HCT116 (cell line): ENCODE results near the gene TMA7B. TPM values are rescaled to one million over a fixed set of nuclear protein-coding genes. Genes with fewer than 3 reads are reported as not detected.

ENCODE experiments used
- ATAC-seq: fragments of 200-7000 bp; cut with Tn5 transposase; 2 replicates; pipeline ENCODE4 v1.9.1; 2020; ENCODE audit warnings: mild to moderate bottlenecking, moderate library complexity
- BruUV-seq: library from RNA; stranded (reverse); fragments of 400-500 nt; replicated peaks from 2 replicates; lab custom pipeline; 2021; lab: Mats Ljungman, UMichigan
- CTCF ChIA-PET: fragments of 300-600 bp; sonication (Branson Sonifier 250); formaldehyde crosslinking; loops from one replicate; lab custom pipeline; 2021; ENCODE audit warnings: antibody characterized with exemption; lab: Charles Lee
- POLR2A ChIA-PET: fragments of 300-600, 350-600 bp; sonication (Branson Sonifier 250); formaldehyde crosslinking; loops from one replicate; lab custom pipeline; 2021; ENCODE audit warnings: antibody characterized with exemption; lab: Charles Lee
- RAD21 ChIA-PET, 2 experiments: fragments of 300-600 bp; sonication (Branson Sonifier 250); formaldehyde crosslinking; loops; one replicate each; lab custom pipeline; 2023; ENCODE audit warnings: low total read pairs in 2 of 2; ENCODE audit not compliant: uncharacterized antibody in 2 of 2, unreplicated experiment in 2 of 2, low non-redundant PET in 1 of 2; lab: Charles Lee
- DNase-seq: peaks from one replicate; pipeline ENCODE4 v3.0.0-alpha.2; 2010; ENCODE audit warnings: low read depth, low spot score
- H2AFZ ChIP-seq: fragments of 200-600 bp; shearing (Covaris generic), sonication (generic); 2 replicates; pipeline ENCODE4 v1.6.1; 2017; ENCODE audit warnings: low read depth, mixed run types, mixed read lengths, antibody characterized with exemption, low read length; ENCODE audit not compliant: poor library complexity, severe bottlenecking
- H3K27ac ChIP-seq: 2 replicates; pipeline ENCODE4 v1.5.1; 2012; ENCODE audit warnings: low read depth, low read length
- H3K27me3 ChIP-seq: fragments of 200-600 bp; sonication (generic); 2 replicates; pipeline ENCODE4 v1.6.1; 2016; ENCODE audit warnings: mixed run types, low read length, mixed read lengths; ENCODE audit not compliant: insufficient read depth
- H3K36me3 ChIP-seq, 2 experiments: fragments of 200-500 bp in 1 of 2; fragments of 200-600 bp in 1 of 2; sonication (Bioruptor generic) in 1 of 2; sonication (generic) in 1 of 2; 2 replicates each; pipeline versions ENCODE4 v1.5.1 to v1.6.1; 2014 to 2016; ENCODE audit warnings: low read length in 2 of 2, inconsistent platforms in 1 of 2, mixed read lengths in 1 of 2, mixed run types in 1 of 2; ENCODE audit not compliant: insufficient read depth in 2 of 2, control insufficient read depth in 1 of 2
- H3K4me1 ChIP-seq, 2 experiments: fragments of 200-600 bp in 1 of 2; sonication (generic) in 1 of 2; 2 replicates each; pipeline versions ENCODE4 v1.5.1 to v1.6.1; 2012 to 2017; ENCODE audit warnings: low read length in 2 of 2, inconsistent platforms in 1 of 2, mild to moderate bottlenecking in 1 of 2, mixed read lengths in 1 of 2, mixed run types in 1 of 2, moderate library complexity in 1 of 2; ENCODE audit not compliant: insufficient read depth in 2 of 2, control insufficient read depth in 1 of 2
- H3K4me2 ChIP-seq: fragments of 200-600 bp; sonication (generic); 2 replicates; pipeline ENCODE4 v1.6.1; 2017; ENCODE audit warnings: mixed run types, low read length, mixed read lengths
- H3K4me3 ChIP-seq, 2 experiments: fragments of 200-600 bp in 1 of 2; sonication (generic) in 1 of 2; replicated peaks in 1 of 2; 2 replicates each; pipeline ENCODE4 v1.5.1; 2011 to 2016; ENCODE audit warnings: low read length in 2 of 2, control low read depth in 1 of 2, low read depth in 1 of 2, mild to moderate bottlenecking in 1 of 2, mixed read lengths in 1 of 2, mixed run types in 1 of 2
- H3K79me2 ChIP-seq: fragments of 200-600 bp; sonication (generic); 2 replicates; pipeline ENCODE4 v1.6.1; 2017; ENCODE audit warnings: mild to moderate bottlenecking, mixed run types, low read length, moderate library complexity, mixed read lengths; ENCODE audit not compliant: insufficient read depth
- H3K9ac ChIP-seq: fragments of 200-600 bp; sonication (generic); 2 replicates; pipeline ENCODE4 v1.6.1; 2016; ENCODE audit warnings: low read length, mixed read lengths
- H3K9me2 ChIP-seq: fragments of 200-600 bp; sonication (generic), shearing (Covaris generic); 2 replicates; pipeline ENCODE4 v1.6.1; 2017; ENCODE audit warnings: mixed run types, mild to moderate bottlenecking, moderate library complexity; ENCODE audit not compliant: insufficient read depth
- H3K9me3 ChIP-seq, 2 experiments: fragments of 200-500 bp in 1 of 2; fragments of 200-600 bp in 1 of 2; sonication (Bioruptor generic) in 1 of 2; sonication (generic) in 1 of 2; 2 replicates each; pipeline ENCODE4 v1.6.1; 2014 to 2017; ENCODE audit warnings: low read length in 2 of 2, mixed read lengths in 2 of 2, inconsistent platforms in 1 of 2, low read depth in 1 of 2, mild to moderate bottlenecking in 1 of 2, mixed run types in 1 of 2, moderate library complexity in 1 of 2; ENCODE audit not compliant: control insufficient read depth in 1 of 2, insufficient read depth in 1 of 2
- H4K20me1 ChIP-seq: fragments of 200-600 bp; sonication (generic), shearing (Covaris generic); 2 replicates; pipeline ENCODE4 v1.6.1; 2017; ENCODE audit warnings: mixed run types, mild to moderate bottlenecking, moderate library complexity; ENCODE audit not compliant: insufficient read depth
- ATF3 ChIP-seq: IDR thresholded peaks from 2 replicates; pipeline ENCODE4 v1.6.1; 2012
- CBX3 ChIP-seq: IDR thresholded peaks from 2 replicates; pipeline ENCODE4 v1.6.1; 2012; ENCODE audit warnings: low read depth
- CEBPB ChIP-seq: IDR thresholded peaks from 2 replicates; pipeline ENCODE4 v1.6.1; 2012; ENCODE audit warnings: low read depth
- CTCF ChIP-seq, 3 experiments: fragments of 200-600 bp in 1 of 3; sonication (generic) in 1 of 3; IDR thresholded peaks in 2 of 3; conservative IDR thresholded peaks in 1 of 3; 2 replicates each; pipeline ENCODE4 v1.5.1; 2012 to 2017; ENCODE audit warnings: low read depth in 2 of 3, low read length in 2 of 3, antibody characterized with exemption in 1 of 3, borderline replicate concordance in 1 of 3, control low read depth in 1 of 3, mild to moderate bottlenecking in 1 of 3, mixed read lengths in 1 of 3, mixed run types in 1 of 3, moderate library complexity in 1 of 3; ENCODE audit not compliant: insufficient read depth in 1 of 3
- EZH2 ChIP-seq: fragments of 200-600 bp; sonication (generic); IDR thresholded peaks from 2 replicates; pipeline ENCODE4 v1.6.1; 2017; ENCODE audit warnings: antibody characterized with exemption, mixed run types
- EZH2phosphoT487 ChIP-seq: fragments of 200-600 bp; IDR thresholded peaks from 2 replicates; pipeline ENCODE4 v1.6.1; 2018; ENCODE audit warnings: antibody characterized with exemption, borderline replicate concordance
- FOSL1 ChIP-seq: IDR thresholded peaks from 2 replicates; pipeline ENCODE4 v1.6.1; 2012; ENCODE audit warnings: low read depth
- MAX ChIP-seq: IDR thresholded peaks from 2 replicates; pipeline ENCODE4 v1.6.1; 2012
- POLR2AphosphoS5 ChIP-seq: IDR thresholded peaks from 2 replicates; pipeline ENCODE4 v1.6.1; 2011; ENCODE audit warnings: mild to moderate bottlenecking, low read depth, low read length, moderate library complexity
- RAD21 ChIP-seq: IDR thresholded peaks from 2 replicates; pipeline ENCODE4 v1.6.1; 2012; ENCODE audit warnings: low read depth, mild to moderate bottlenecking
- REST ChIP-seq: IDR thresholded peaks from 2 replicates; pipeline ENCODE4 v1.6.1; 2012; ENCODE audit warnings: low read depth
- SIN3A ChIP-seq: IDR thresholded peaks from 2 replicates; pipeline ENCODE4 v1.6.1; 2012; ENCODE audit warnings: low read depth
- SP1 ChIP-seq: IDR thresholded peaks from 2 replicates; pipeline ENCODE4 v1.6.1; 2012; ENCODE audit warnings: low read depth
- ZBTB33 ChIP-seq: IDR thresholded peaks from 2 replicates; pipeline ENCODE4 v1.6.1; 2011; ENCODE audit warnings: mild to moderate bottlenecking, low read length, moderate library complexity; ENCODE audit not compliant: insufficient replicate concordance; ENCODE audit errors: extremely low read depth
- ZFX ChIP-seq: fragments of 450-650 bp; IDR thresholded peaks from 2 replicates; pipeline ENCODE4 v1.6.1; 2017
- ZNF274 ChIP-seq: fragments of 200-500 bp; sonication (Bioruptor generic); IDR thresholded peaks from 2 replicates; pipeline ENCODE4 v1.6.1; 2014; ENCODE audit warnings: mild to moderate bottlenecking, low read depth, low read length, inconsistent platforms
- intact Hi-C: fragments of 100-400 bp; cut with micrococcal nuclease; formaldehyde crosslinking; loops from 2 replicates; pipeline ENCODE4 v1.10.0; 2022
- total RNA-seq: library from RNA; stranded (reverse); gene quantifications from one replicate; pipeline ENCODE4 v1.2.1, GENCODE V29; 2021; ENCODE audit not compliant: unreplicated experiment

Gene TMA7B
- total RNA-seq, 1 experiment from 2014 or later = not detected

- H3K27me3 ChIP-seq = peaks cover 7% of the 10 kb centered on the region; the same call in 1 of the 2 replicates
- H2AFZ ChIP-seq = no peak overlapping the region
- CTCF ChIA-PET = no interaction called here
- H3K36me3 ChIP-seq = no peaks in the 10 kb centered on the region
- no peaks in the 10 kb centered on the region for H3K79me2 ChIP-seq
- H3K27ac ChIP-seq = no peak overlapping the region
- peak overlapping the region; percentile 18 for H3K4me2 ChIP-seq
- RAD21 ChIA-PET = no interaction called here
- no peak overlapping the region for H3K9ac ChIP-seq
- ATAC-seq (no peak), DNase-seq (no peak)
- H3K4me3 ChIP-seq = no peak overlapping the region
- H3K4me1 ChIP-seq = peaks cover 4 to 26% of the 10 kb centered on the region in 2 experiments; a peak in 3 of 4 replicates
- TF ChIP-seq ZBTB33 (no peak), MAX (no peak), CEBPB (no peak), CBX3 (no peak), EZH2 (no peak), RAD21 (no peak), ATF3 (no peak), FOSL1 (no peak), EZH2phosphoT487 (no peak), CTCF (IDR thresholded peaks at IDR 0.05 in 2 of 3, conservative IDR thresholded peaks at IDR 0.05 in 1 of 3; ENCODE audit: borderline replicate concordance in 1 of 3, insufficient read depth in 1 of 3, low read depth in 2 of 3, low read length in 2 of 3) (no peak), POLR2AphosphoS5 (no peak), SP1 (no peak), REST (no peak), ZFX (no peak), ZNF274 (no peak), SIN3A (no peak)
- intact Hi-C loops = no loop called here
- no peaks in the 10 kb centered on the region for H4K20me1 ChIP-seq
- POLR2A ChIA-PET = no interaction called here
- no peaks in the 10 kb centered on the region for H3K9me2 ChIP-seq
- H3K9me3 ChIP-seq = no peaks in the 10 kb centered on the region
- BruUV-seq = no TSS peak
These were observed 872 bp downstream of the TMA7B start for GRCh38 chr22:39960791-39961746.
